CD14-positive monocyte (primary cell): ENCODE results near the gene CDH4. TPM values are rescaled to one million over a fixed set of nuclear protein-coding genes. Genes with fewer than 3 reads are reported as not detected.

ENCODE experiments used
- DNase-seq, 3 donors: peaks; one replicate each; pipeline ENCODE4 v3.0.0-alpha.2; 2011 to 2022
- H2AFZ ChIP-seq: 2 replicates; pipeline ENCODE4 v1.6.0; 2012; ENCODE audit warnings: mild to moderate bottlenecking, low read depth, low read length, inconsistent platforms; ENCODE audit not compliant: insufficient read depth, poor library complexity, severe bottlenecking
- H3K27ac ChIP-seq, 2 donors: 1 replicate in 1 of 2; 2 replicates in 1 of 2; pipeline ENCODE4 v1.5.1; 2012 to 2013; ENCODE audit warnings: low read length in 2 of 2, control low read depth in 1 of 2, inconsistent platforms in 1 of 2, low read depth in 1 of 2, mild to moderate bottlenecking in 1 of 2
- H3K27me3 ChIP-seq, 2 donors: one replicate each; pipeline versions ENCODE4 v1.6.0 to v1.6.1; 2011 to 2013; ENCODE audit warnings: low read length in 2 of 2; ENCODE audit not compliant: control insufficient read depth in 2 of 2, insufficient read depth in 2 of 2
- H3K36me3 ChIP-seq, 2 donors: replicated peaks in 1 of 2; 1 replicate in 1 of 2; 2 replicates in 1 of 2; pipeline versions ENCODE4 v1.5.1 to v1.6.1; 2012 to 2013; ENCODE audit warnings: low read length in 2 of 2, control low read depth in 1 of 2, inconsistent platforms in 1 of 2, mild to moderate bottlenecking in 1 of 2; ENCODE audit not compliant: insufficient read depth in 2 of 2, control insufficient read depth in 1 of 2
- H3K4me1 ChIP-seq, 2 donors: 1 replicate in 1 of 2; 2 replicates in 1 of 2; pipeline versions ENCODE4 v1.5.1 to v1.6.1; 2012 to 2013; ENCODE audit warnings: low read length in 2 of 2, control low read depth in 1 of 2, inconsistent platforms in 1 of 2, mild to moderate bottlenecking in 1 of 2, moderate library complexity in 1 of 2; ENCODE audit not compliant: insufficient read depth in 2 of 2, control insufficient read depth in 1 of 2
- H3K4me2 ChIP-seq: replicated peaks from 2 replicates; pipeline ENCODE3; 2012; ENCODE audit warnings: low read length, moderate library complexity, mild to moderate bottlenecking; ENCODE audit not compliant: poor library complexity, severe bottlenecking; ENCODE audit errors: extremely low read depth
- H3K4me3 ChIP-seq, 3 experiments: fragments of 200-600 bp in 1 of 3; sonication (generic) in 1 of 3; replicated peaks in 1 of 3; 1 replicate in 2 of 3; 2 replicates in 1 of 3; pipeline ENCODE4 v1.5.1; 2011 to 2013; ENCODE audit warnings: low read length in 3 of 3, mild to moderate bottlenecking in 3 of 3, control low read depth in 2 of 3, low read depth in 2 of 3, inconsistent platforms in 1 of 3, moderate library complexity in 1 of 3
- H3K79me2 ChIP-seq: 2 replicates; pipeline ENCODE4 v1.6.0; 2012; ENCODE audit warnings: mild to moderate bottlenecking, control low read depth, inconsistent platforms, low read length, moderate library complexity; ENCODE audit not compliant: insufficient read depth
- H3K9ac ChIP-seq: 2 replicates; pipeline ENCODE4 v1.6.0; 2017; ENCODE audit warnings: low read length, mild to moderate bottlenecking; ENCODE audit not compliant: insufficient read depth, poor library complexity, severe bottlenecking
- H3K9me3 ChIP-seq, 2 donors: replicated peaks in 1 of 2; 1 replicate in 1 of 2; 2 replicates in 1 of 2; pipeline versions ENCODE4 v1.5.1 to v1.6.1; 2012 to 2013; ENCODE audit warnings: low read length in 2 of 2, control low read depth in 1 of 2; ENCODE audit not compliant: control insufficient read depth in 1 of 2, insufficient read depth in 1 of 2
- H4K20me1 ChIP-seq: 2 replicates; pipeline ENCODE4 v1.6.0; 2012; ENCODE audit warnings: mild to moderate bottlenecking, low read length, control low read depth, moderate library complexity; ENCODE audit not compliant: insufficient read depth
- H3K27ac Mint-ChIP-seq, 7 donors: one replicate each; pipeline ENCODE4 v1.8.0; 2020; ENCODE audit warnings: mild to moderate bottlenecking in 7 of 7, mixed read lengths in 7 of 7, moderate library complexity in 6 of 7, inconsistent platforms in 2 of 7
- H3K27me3 Mint-ChIP-seq, 3 donors: one replicate each; pipeline ENCODE4 v1.8.0; 2021 to 2022; ENCODE audit warnings: low read depth in 3 of 3, mild to moderate bottlenecking in 3 of 3, mixed read lengths in 3 of 3, moderate library complexity in 3 of 3, inconsistent platforms in 1 of 3
- H3K36me3 Mint-ChIP-seq, 2 donors: one replicate each; pipeline ENCODE4 v1.8.0; 2020; ENCODE audit warnings: mixed read lengths in 2 of 2, inconsistent platforms in 1 of 2, mild to moderate bottlenecking in 1 of 2
- H3K4me1 Mint-ChIP-seq: one replicate; pipeline ENCODE4 v1.8.0; 2020; ENCODE audit warnings: mild to moderate bottlenecking, mixed read lengths
- H3K4me3 Mint-ChIP-seq, 2 donors: one replicate each; pipeline ENCODE4 v1.8.0; 2020; ENCODE audit warnings: mild to moderate bottlenecking in 2 of 2, mixed read lengths in 2 of 2, moderate library complexity in 1 of 2
- H3K9me3 Mint-ChIP-seq, 7 donors: one replicate each; pipeline ENCODE4 v1.8.0; 2020 to 2022; ENCODE audit warnings: mixed read lengths in 7 of 7, mild to moderate bottlenecking in 6 of 7, moderate library complexity in 6 of 7, inconsistent platforms in 2 of 7
- WGBS: methylation state at CpG from one replicate; pipeline ENCODE4 v1.1.5; 2013; ENCODE audit warnings: missing lambda C conversion rate; ENCODE audit not compliant: insufficient coverage; 5-methylcytosine and 5-hydroxymethylcytosine counted together
- intact Hi-C, 2 donors: fragments of 100-400 bp; cut with micrococcal nuclease; formaldehyde crosslinking; loops; one replicate each; pipeline versions ENCODE4 v1.15.0 to v1.15.1; 2023
- polyA plus RNA-seq, 3 donors: library from polyadenylated mRNA; depleted of rRNA in 1 of 3; unstranded in 2 of 3; stranded (reverse) in 1 of 3; fragments of 300-500 nt in 2 of 3; fragments of >200 nt in 1 of 3; fragmentation: Illumina TruSeq in 2 of 3; gene quantifications; 1 replicate in 2 of 3; 2 replicates in 1 of 3; pipeline ENCODE4 v1.2.3, GENCODE V29; 2012 to 2021
- TF ChIP-seq, protein P1 (sequence below): fragments of 200-600 bp; IDR thresholded peaks from one replicate; pipeline ENCODE4 v1.8.0; 2022; ENCODE audit warnings: antibody characterized with exemption, mild to moderate bottlenecking

The CDH4 gene
- polyA plus RNA-seq, 3 donors, result not detected

DNA sequence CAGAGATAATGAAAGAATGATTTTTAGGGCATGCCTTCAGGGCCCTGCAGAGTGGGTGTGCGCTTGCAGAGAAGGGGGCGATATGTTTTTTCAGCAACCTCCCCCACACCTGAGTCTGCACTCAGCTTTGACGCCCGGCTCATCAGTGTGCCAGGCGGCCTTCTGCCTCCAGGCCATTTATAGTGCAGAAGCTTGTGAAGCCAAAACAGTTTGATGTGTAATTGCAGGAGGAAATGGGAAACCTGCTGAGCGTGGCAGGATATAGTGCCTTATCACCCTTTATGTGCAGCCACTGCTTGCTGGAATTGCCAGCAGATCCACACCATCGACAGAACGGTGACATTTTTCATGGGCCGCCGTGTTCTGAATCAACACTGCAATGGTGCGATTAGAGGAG, 178.2 kb downstream of the CDH4 start:
- intact Hi-C loops, result no loop called here
- WGBS, result 20% methylated on average over 1 of the region's 11 CpGs
- Mint-ChIP-seq H3K36me3 (no peaks in the 10 kb centered on the region), H3K4me3 (no peak overlapping the region), H3K27ac (no peak overlapping the region), H3K9me3 (peaks cover 0 to 31% (median 11%) of the 10 kb centered on the region in 7 donors), H3K27me3 (peaks cover 0 to 17% (median 3%) of the 10 kb centered on the region in 3 donors), H3K4me1 (no peaks in the 10 kb centered on the region)
- H4K20me1 ChIP-seq, result no peaks in the 10 kb centered on the region
- no peak overlapping the region for H3K27ac ChIP-seq
- TF ChIP-seq, protein P1, sequence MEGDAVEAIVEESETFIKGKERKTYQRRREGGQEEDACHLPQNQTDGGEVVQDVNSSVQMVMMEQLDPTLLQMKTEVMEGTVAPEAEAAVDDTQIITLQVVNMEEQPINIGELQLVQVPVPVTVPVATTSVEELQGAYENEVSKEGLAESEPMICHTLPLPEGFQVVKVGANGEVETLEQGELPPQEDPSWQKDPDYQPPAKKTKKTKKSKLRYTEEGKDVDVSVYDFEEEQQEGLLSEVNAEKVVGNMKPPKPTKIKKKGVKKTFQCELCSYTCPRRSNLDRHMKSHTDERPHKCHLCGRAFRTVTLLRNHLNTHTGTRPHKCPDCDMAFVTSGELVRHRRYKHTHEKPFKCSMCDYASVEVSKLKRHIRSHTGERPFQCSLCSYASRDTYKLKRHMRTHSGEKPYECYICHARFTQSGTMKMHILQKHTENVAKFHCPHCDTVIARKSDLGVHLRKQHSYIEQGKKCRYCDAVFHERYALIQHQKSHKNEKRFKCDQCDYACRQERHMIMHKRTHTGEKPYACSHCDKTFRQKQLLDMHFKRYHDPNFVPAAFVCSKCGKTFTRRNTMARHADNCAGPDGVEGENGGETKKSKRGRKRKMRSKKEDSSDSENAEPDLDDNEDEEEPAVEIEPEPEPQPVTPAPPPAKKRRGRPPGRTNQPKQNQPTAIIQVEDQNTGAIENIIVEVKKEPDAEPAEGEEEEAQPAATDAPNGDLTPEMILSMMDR, result no peak
- no peaks in the 10 kb centered on the region for H3K4me1 ChIP-seq
- H3K4me3 ChIP-seq, result no peak overlapping the region
- H2AFZ ChIP-seq, result no peak overlapping the region
- H3K9me3 ChIP-seq, result peaks cover 5 to 56% of the 10 kb centered on the region in 2 donors
- H3K4me2 ChIP-seq, result no peak overlapping the region
- no peaks in the 10 kb centered on the region for H3K79me2 ChIP-seq
- DNase-seq, result no peak
- H3K36me3 ChIP-seq, result no peaks in the 10 kb centered on the region
- H3K9ac ChIP-seq, result no peak overlapping the region
- H3K27me3 ChIP-seq, result no peaks in the 10 kb centered on the region

DNA sequence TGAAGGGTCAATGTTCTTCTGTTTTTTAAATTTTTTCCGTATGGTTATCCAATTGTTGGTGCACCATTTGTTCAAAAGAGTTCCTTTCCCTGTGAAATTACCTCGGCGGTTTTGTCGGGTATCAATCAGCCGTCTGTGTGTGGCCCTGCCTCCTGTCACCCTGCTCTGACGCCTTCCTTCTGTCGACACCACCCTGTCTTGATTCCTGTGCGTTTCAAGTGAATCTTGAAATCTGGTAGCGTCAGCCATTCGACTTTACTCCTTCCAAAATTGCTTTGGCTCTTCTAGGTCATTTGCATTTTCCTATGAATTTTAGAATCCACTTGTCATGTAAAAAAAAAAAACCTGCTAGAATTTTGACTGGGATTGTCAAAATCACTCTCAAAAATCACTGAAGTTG, 181.1 kb downstream of the CDH4 start:
- intact Hi-C loops, result no loop called here
- H4K20me1 ChIP-seq, result no peaks in the 10 kb centered on the region
- H3K79me2 ChIP-seq, result no peaks in the 10 kb centered on the region
- TF ChIP-seq, protein P1, result no peak
- no peak overlapping the region for H2AFZ ChIP-seq
- no peaks in the 10 kb centered on the region for H3K27me3 ChIP-seq
- H3K9me3 ChIP-seq, result peaks cover 6 to 59% of the 10 kb centered on the region in 2 donors
- Mint-ChIP-seq H3K36me3 (no peaks in the 10 kb centered on the region), H3K27me3 (peaks cover 0 to 36% (median 3%) of the 10 kb centered on the region in 3 donors), H3K4me3 (no peak overlapping the region), H3K27ac (no peak overlapping the region), H3K9me3 (peaks cover 0 to 34% (median 16%) of the 10 kb centered on the region in 7 donors), H3K4me1 (peaks cover 7% of the 10 kb centered on the region)
- no peaks in the 10 kb centered on the region for H3K36me3 ChIP-seq
- no peak for DNase-seq
- no peaks in the 10 kb centered on the region for H3K4me1 ChIP-seq
- no peak overlapping the region for H3K4me2 ChIP-seq
- H3K9ac ChIP-seq, result no peak overlapping the region
- 36% methylated on average over 5 of the region's 10 CpGs for whole genome bisulfite sequencing
- H3K4me3 ChIP-seq, result no peak overlapping the region
- H3K27ac ChIP-seq, result no peak overlapping the region
